GM21423 (cell line): Measurements from ENCODE around the gene C13orf42.

ENCODE experiments used
- ATAC-seq: cut with Tn5 transposase; IDR thresholded peaks from one replicate; pipeline ENCODE4 v1.9.1; 2021; ENCODE audit warnings: mild to moderate bottlenecking, moderate library complexity; ENCODE audit not compliant: unreplicated experiment

C13orf42 gene

DNA sequence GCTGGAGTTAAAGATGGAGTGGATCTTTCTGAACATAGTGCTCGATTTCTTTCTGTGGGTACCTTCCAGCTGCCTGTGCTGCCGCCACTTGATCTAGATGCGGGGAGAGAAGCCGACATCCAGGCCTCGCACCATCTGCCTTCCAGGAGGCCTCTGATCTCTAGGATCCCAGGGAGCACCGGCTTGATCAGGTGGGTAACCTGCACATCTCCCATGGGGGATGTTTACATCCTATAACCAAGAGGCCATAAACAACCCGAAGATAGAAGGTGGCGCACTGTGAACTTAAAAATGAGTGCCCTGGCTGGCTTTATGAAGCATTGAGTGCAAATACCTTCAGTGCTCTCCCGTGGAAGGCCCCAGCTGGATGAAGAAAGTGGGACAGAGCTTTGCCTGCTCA is at the start of gene C13orf42:
TSS of gene C13orf42 (minus strand) at position 101 of the 400 bp plus-strand sequence. CDS start at position 36, 65 bp downstream.
- no peak for ATAC-seq

GRCh38 chr13:51158880-51159518 is 47.9 kb upstream of the C13orf42 start:
- ATAC-seq, result no peak

DNA sequence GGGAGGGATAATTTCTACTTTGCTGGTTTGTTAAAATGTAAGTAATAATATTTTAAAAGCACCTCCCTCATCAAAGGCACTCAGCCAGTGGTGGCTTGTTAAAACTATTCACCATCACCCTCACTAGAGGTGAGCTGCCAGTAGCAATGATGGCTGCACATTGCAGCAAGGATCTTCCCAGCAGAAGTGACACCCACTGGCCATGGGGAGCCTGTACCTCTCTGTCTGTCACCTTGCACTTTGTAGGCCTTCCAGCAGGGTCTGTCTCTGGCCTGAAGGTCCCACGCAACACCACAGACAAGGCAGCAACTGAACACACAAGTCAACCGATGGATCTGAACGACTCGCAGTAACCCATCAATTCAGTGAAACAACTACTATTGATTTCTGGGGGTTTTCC is 47.3 kb upstream of the C13orf42 start:
- no peak for ATAC-seq

- ATAC-seq, result no peak
These were observed 45.6 kb upstream of the C13orf42 start for GRCh38 chr13:51156648-51157047.

DNA sequence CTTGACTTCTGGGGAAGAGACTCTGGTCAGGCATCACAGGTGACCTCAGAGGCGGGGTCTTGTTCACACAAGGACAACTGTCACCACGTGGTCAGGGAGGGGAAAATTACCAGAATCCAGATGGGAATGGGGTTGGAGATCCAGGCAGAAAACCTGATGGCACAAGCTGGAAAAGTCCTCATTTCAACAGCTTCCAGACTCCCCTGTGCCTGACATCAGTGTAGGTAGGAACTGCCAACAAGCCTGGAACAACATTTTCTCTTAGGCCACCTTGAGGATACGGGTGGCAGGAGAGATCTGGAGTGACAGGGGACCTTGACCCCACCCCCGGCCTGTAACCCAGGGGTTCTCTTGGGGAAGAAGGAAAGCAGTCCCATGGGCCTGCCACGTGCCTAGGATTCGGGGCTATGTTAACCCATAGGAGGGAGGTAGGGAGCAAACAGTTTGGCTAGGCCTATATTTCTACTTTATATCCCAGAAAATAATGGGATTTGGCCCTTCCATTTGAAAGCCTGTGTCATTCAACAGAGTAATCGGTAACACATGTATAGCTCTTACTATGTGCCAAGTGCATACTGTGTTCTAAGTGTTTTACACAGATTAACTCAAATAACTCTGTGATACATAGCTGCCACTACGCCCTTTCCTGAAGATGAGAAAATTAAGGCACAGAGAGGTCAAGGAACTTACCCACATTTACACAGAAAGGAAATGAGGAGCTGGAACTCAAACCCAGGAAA is 44.9 kb upstream of the C13orf42 start:
- ATAC-seq, result no peak

DNA sequence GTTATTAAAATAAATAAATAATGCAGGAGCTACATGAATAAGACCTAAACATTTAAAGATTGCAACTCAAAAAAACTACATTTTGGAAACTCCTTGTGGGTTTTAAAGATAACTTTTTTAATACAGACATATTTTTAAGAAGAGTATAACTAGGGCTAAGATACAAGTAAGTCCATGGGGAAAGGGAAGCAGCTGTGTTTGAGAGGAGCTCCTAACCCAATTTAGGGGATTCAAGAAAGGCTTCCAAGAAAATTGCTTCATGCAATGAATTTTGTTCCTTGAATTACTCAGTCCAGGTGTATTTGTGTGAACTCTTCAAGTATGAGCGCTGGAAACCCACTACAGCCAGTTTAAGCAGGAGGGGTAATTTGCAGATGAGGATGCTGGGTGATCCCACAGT is 44.1 kb upstream of the C13orf42 start:
- ATAC-seq, result no peak

DNA sequence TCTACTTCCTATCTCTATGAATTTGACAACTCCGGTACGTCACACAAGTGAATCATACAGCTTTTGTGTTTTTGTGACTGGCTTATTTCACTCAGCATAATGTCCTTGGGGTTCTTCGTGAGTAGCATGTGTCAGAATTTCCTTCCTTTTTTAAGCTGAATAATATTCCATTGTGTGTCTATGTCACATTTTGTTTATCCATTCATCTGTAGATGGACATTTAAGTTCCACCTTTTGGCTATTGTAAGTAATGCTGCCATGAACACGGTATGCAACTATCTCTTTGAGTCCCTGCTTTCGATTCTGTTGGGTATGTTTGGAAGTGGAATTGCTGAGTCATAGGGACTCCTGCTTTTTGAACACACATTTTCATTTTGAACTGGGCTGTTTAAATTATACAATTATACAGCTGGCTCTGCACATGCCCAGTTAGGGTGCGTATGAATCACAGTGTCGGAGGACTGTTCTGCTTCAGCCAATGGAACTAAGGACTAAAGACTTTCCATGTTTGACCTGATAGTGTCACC is 43.0 kb upstream of the C13orf42 start:
- ATAC-seq, result no peak

GRCh38 chr13:51153527-51153926 is 42.5 kb upstream of the C13orf42 start:
- ATAC-seq, result no peak

- no peak for ATAC-seq
These were observed 41.6 kb upstream of the C13orf42 start for GRCh38 chr13:51152701-51153100.

- no peak for ATAC-seq
These were observed 40.4 kb upstream of the C13orf42 start for GRCh38 chr13:51151463-51151862.

DNA sequence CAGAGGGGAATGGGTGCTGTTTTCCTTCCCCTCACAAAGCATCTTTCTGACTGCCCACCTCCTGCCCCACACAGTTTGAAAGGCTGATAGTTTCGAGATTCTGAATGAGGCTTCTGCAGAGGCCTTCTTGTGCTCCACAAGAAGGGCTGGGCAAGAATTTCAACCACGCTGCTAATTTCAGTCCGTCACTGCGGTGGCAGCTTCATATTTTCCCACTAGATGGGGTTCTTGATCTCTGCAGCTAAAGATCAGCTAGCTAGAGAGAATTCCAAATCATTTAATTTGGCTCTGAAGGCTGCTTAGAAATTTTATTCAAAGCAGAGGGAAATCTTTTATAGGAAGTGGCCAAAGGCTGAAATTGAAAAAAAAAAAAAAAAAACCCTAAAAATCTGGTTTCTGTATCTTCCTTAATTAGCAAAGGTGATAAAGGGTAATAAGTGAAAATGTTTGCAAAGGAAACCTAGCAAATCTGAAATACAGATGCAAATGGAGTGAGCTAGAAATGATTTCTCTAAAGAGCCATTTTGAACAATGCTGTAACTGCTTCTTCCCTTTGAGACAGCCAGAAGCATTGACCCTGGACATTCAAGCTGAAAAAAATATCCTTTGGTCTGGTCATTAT is 38.0 kb upstream of the C13orf42 start:
- ATAC-seq, result no peak

DNA sequence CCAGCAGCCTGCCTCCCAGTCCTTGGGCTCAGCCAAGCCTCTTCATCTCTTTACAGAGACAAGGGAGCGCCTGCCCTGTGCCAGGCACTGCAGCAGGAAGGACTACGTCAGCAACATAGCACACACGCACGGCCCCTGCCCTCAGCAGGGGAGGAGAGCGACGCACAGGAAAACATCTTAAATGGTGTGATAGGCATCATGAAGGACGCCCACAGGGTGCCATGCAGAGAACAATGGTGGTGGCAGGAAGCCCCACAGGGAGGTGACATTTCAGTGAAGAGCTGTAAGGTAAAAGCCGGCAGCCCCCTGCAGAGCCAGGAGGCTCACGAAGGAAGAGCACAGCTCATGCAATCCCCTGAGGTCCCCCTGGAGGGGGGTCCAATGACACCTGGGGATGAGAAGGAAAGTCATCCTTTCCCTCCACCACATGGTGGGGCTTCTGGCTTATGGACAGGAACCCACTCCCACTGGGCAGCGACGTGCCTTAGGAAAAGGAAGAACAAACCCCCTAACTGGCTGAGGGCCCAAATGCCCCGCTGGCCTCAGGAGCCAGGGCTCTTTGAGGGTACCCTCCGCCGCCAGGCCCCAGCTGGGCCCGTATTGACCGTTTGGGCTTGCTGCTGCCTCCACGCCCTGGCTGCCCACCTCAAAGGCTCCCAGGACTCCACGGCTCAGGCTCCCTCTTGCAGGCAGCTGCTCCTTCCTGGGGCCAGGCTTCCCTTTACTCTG is 37.3 kb upstream of the C13orf42 start:
- ATAC-seq, result no peak

DNA sequence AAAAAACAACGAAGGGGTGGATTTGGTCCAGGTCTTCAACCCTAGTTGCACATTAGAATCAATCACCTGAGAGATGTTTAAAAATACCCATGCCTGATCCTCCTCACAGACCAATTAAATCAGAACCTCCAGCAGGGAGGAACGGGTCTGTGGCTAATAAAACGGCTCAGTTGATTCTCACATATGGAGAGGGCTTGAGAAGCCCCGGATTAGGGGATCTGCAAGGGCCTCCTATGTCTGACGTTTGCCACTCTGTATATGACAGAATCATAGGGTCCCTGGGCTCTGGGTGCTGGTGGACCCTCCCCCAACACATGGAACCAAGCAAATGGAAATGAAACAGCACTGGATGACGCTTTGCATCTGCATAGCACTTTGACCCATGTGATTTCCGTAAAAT is 36.7 kb upstream of the C13orf42 start:
- no peak for ATAC-seq

GRCh38 chr13:51146667-51147066 is 35.6 kb upstream of the C13orf42 start:
- ATAC-seq, result no peak

GRCh38 chr13:51137250-51137649 is 26.2 kb upstream of the C13orf42 start:
- no peak for ATAC-seq

DNA sequence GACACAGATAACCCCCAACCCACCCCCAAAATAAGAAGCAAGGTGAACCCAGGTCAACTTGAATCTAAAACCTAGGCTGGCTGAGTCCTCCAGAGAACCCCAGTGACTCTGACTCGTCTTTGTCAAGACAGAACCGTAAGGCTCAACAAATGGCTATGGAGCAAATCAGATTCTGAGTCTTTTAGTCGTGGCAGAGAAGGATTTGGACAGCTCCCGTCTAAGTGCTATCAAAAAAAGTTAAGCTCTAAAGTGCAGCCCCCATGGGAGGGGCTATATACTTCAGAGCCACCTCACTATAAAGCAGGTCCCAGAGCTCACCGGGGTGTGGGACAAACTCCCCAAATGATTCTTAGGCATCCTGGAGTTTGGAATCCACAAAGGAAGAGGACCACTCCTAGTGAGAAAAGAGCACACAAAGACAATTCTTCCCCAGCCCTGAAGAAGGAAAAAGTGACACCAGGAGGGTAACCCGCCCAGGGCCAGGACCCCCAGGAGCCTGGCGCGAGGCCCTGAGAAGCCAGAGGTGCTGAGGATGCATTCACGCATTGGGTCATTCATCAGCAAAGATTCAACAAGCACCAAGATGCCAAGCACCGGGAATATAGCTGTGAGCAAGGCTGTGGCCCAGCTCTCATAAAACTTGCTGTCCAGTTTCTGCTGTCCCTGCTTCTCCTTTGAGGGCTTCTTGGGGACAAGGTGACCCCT is 25.4 kb upstream of the C13orf42 start:
- ATAC-seq, result no peak

- no peak for ATAC-seq
These were observed 23.8 kb upstream of the C13orf42 start for GRCh38 chr13:51134763-51135365.

DNA sequence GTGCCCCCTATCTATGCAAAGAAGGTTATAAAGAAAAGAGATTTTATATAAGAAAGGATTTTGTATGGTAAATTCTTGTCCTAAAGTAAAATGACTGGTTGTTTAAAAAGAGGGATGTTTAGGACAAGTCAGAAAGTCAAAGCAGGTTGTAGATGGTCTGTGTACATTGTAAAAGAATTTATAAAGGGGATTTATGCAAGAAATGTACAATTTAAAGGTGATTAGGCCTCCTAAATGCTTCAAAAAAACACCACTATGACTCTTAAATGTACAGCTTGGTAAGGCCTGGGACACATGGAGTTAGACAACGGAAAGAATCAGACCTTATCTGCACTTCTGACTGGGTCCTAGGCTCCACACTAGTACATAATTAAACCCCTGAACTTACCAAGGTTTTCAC is 19.3 kb upstream of the C13orf42 start:
- ATAC-seq, result no peak

DNA sequence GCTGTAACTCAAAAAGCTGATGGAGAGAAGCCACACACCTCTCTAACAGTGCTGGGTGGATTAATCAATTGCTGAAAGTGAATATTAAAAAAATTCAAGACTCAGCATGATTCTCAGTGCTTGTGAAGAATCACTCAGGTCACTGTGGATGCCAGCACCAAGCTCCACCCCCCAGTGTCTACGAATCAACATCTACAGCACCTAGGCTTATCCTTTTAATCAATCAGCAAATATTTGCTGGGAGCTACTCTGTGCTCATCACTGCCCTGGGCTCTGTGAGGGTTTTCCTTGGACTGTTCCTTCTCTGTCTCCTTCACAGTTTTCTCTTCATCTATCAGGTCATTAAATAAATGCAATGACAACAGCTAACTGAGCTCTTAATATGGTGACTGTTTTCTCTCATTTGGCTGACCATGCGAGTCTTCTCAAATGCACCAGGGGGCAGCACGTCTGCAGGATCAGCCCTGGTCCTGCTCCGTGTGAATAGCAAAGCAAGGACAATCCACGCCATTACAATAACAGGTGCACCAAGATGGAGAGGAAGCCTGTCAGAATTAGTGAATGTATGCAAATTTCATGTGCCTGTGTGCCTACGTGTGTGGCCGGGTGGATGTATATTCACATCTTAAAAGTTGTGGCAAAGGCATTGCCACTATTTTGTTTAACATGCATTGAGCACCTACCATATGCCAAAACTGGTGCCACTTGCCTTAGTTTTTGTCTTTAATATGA is 14.6 kb upstream of the C13orf42 start:
- ATAC-seq, result peak; percentile 85
